Muscle of leg (tissue), 11 donors: ENCODE data around the gene PRKD1. TPM values are rescaled to one million over a fixed set of nuclear protein-coding genes. Genes with fewer than 3 reads are reported as not detected.

ENCODE experiments used
- DNase-seq: peaks from one replicate; pipeline ENCODE4 v3.0.0; 2013
- H3K27ac ChIP-seq: one replicate; pipeline ENCODE4 v1.5.1; 2013; ENCODE audit warnings: mild to moderate bottlenecking, low read length, control low read depth
- H3K27me3 ChIP-seq: one replicate; pipeline ENCODE4 v1.6.1; 2013; ENCODE audit warnings: low read length; ENCODE audit not compliant: control insufficient read depth, insufficient read depth
- H3K36me3 ChIP-seq: one replicate; pipeline ENCODE4 v1.6.1; 2013; ENCODE audit warnings: low read length; ENCODE audit not compliant: control insufficient read depth, insufficient read depth
- H3K4me1 ChIP-seq: one replicate; pipeline ENCODE4 v1.6.1; 2013; ENCODE audit warnings: low read length; ENCODE audit not compliant: control insufficient read depth, insufficient read depth
- H3K4me3 ChIP-seq: one replicate; pipeline ENCODE4 v1.5.1; 2013; ENCODE audit warnings: low read length, control low read depth
- H3K9me3 ChIP-seq: replicated peaks from 2 replicates; pipeline ENCODE4 v1.6.1; 2013; ENCODE audit warnings: low read depth, low read length; ENCODE audit not compliant: control insufficient read depth
- WGBS: methylation state at CpG from one replicate; pipeline ENCODE4 v1.1.5; 2013; ENCODE audit warnings: missing lambda C conversion rate; ENCODE audit not compliant: insufficient coverage; 5-methylcytosine and 5-hydroxymethylcytosine counted together
- polyA plus RNA-seq, 8 donors: library from polyadenylated mRNA; unstranded; fragments of 120-200 nt; gene quantifications; one replicate each; pipeline versions ENCODE4 v1.2.1 to v1.2.3, GENCODE V29; 2013; ENCODE audit warnings: inconsistent platforms in 1 of 8, low replicate concordance in 1 of 8; ENCODE audit not compliant: insufficient read length in 8 of 8, insufficient read depth in 1 of 8
- total RNA-seq: library from RNA; stranded (reverse); fragments of 120-200 nt; gene quantifications from one replicate; pipeline ENCODE4 v1.2.4, GENCODE V29; 2013

The PRKD1 gene
- total and polyA plus RNA-seq, 9 donors: 14.0 to 31.2 (median 22.4) TPM

GRCh38 chr14:29821242-29821641 is 106.4 kb downstream of the PRKD1 start:
- Histone ChIP-seq H3K36me3 (no peaks in the 10 kb centered on the region), H3K27me3 (no peaks in the 10 kb centered on the region), H3K4me3 (no peak overlapping the region), H3K27ac (no peak overlapping the region), H3K4me1 (no peaks in the 10 kb centered on the region), H3K9me3 (no peaks in the 10 kb centered on the region)
- no CpG with 5 or more reads among the region's 2 CpGs for WGBS
- no peak for DNase-seq

DNA sequence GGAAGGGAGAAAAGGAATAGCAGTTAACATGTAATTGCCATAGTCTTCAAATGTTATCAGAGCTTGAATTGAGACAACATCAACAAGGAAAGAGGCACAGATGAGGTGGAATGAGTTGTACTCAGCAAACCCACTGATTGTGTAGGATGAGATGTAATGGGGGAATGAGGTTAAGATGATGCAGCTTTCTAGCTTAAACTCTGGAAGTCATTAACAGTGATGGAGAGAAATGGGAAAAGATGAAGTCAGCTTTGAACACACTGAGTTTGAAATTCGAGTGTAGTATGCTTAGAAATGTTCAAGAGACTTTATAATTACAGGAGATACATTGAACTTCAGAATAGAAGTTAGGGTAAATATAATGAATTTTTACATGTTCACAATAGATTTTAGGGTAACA is 106.9 kb downstream of the PRKD1 start:
- no peaks in the 10 kb centered on the region for H3K27me3 ChIP-seq
- H3K9me3 ChIP-seq: no peaks in the 10 kb centered on the region
- no peaks in the 10 kb centered on the region for H3K36me3 ChIP-seq
- H3K4me3 ChIP-seq: no peak overlapping the region
- H3K27ac ChIP-seq: no peak overlapping the region
- H3K4me1 ChIP-seq: no peaks in the 10 kb centered on the region
- no peak for DNase-seq
- WGBS: no CpG with 5 or more reads among the region's 1 CpG

DNA sequence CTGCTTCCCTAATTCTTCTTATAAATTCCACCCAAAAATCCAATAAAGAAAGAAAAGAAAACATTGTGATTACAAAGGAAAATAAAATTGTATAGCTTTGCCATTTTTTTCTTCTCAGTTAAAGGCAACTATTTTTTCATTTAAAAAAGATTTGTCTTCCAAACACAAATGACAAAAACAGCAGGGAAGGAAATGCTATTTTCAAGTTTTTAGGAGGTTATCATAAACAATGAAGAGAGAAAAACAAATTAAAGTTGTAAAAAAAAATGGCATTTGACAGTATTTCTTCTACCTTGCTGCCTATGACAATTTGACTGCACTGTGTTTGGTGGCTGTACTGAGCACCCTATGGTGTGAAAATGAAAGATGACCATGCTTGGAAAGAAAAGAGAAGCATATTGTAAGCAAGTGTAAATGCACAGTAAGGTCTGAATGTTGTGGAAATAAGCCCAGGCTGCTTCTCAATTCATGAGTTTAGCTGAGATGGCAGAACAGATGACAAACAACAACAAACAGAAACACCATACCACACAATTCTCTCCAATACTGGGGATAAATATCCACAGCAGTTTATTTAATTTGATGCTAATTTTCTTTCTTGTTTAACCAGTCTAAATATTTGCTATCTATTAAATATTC is 109.8 kb downstream of the PRKD1 start:
- Histone ChIP-seq H3K36me3 (no peaks in the 10 kb centered on the region), H3K4me1 (no peaks in the 10 kb centered on the region), H3K9me3 (no peaks in the 10 kb centered on the region), H3K27me3 (no peaks in the 10 kb centered on the region), H3K27ac (no peak overlapping the region), H3K4me3 (no peak overlapping the region)
- no peak for DNase-seq

DNA sequence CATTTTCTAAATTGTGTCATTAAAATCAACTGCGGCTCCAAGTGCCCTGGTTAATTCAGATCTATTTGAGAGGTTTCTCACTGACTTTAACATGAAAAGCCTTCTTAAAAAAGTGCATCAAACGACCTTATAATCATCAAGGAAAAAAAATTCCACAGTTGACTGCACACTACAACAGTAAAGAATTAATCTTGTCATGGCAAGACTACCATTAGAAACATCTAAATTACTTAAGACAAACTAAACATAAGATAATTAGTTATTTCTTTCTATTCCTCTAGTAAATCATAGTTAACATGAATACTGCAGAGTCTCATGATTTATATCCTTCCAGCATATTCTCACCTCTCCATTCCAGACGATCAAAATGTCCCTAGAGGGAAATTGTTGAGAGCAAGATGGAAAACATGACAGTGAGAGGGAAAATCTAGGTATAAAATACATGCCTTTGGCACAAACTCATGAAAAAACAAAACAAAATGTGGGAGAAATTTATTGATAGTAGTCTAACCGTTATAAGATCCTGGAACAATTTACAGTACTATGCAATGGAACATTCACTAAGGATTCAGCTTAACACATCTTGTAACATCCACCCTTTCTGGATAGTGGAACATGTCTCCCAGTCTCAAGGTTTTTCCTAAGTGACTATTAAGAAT is 112.5 kb downstream of the PRKD1 start:
- H3K4me1 ChIP-seq: peaks cover 4% of the 10 kb centered on the region
- H3K4me3 ChIP-seq: no peak overlapping the region
- no peaks in the 10 kb centered on the region for H3K36me3 ChIP-seq
- no peaks in the 10 kb centered on the region for H3K9me3 ChIP-seq
- no CpG with 5 or more reads among the region's 4 CpGs for WGBS
- H3K27me3 ChIP-seq: no peaks in the 10 kb centered on the region
- no peak overlapping the region for H3K27ac ChIP-seq
- DNase-seq: peak; percentile 81

- Histone ChIP-seq H3K9me3 (no peaks in the 10 kb centered on the region), H3K27ac (no peak overlapping the region), H3K4me3 (no peak overlapping the region), H3K36me3 (no peaks in the 10 kb centered on the region), H3K4me1 (peaks cover 4% of the 10 kb centered on the region), H3K27me3 (no peaks in the 10 kb centered on the region)
- peak; percentile 88 for DNase-seq
- WGBS: 17% methylated on average over 3 of the region's 6 CpGs
These were observed 113.3 kb downstream of the PRKD1 start for GRCh38 chr14:29814156-29815015.

DNA sequence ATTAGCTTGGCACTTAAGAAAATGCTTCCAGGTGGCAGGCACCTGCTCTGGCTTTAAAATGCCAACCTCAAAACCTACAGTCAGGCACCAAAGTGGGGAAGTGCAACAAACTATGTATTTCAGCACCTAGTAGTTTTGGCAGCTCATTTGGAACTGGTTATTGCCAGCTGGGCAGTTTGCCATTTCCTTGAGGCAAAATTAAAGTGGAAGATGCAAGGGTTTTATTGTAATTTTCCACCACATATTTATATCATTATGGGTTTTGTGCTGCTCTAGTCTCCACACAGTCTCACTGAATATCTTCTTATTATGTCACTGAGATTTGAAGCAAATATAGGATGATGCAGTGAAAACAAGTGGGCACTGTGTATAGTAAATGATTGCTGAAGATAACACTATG is 117.0 kb downstream of the PRKD1 start:
- Histone ChIP-seq H3K27ac (no peak overlapping the region), H3K4me3 (no peak overlapping the region), H3K27me3 (no peaks in the 10 kb centered on the region), H3K36me3 (no peaks in the 10 kb centered on the region), H3K9me3 (no peaks in the 10 kb centered on the region), H3K4me1 (peaks cover 4% of the 10 kb centered on the region)
- peak; percentile 49 for DNase-seq

GRCh38 chr14:29810064-29810463 is 117.6 kb downstream of the PRKD1 start:
- 93% methylated on average over 2 of the region's 3 CpGs for WGBS
- H3K4me1 ChIP-seq: peaks cover 4% of the 10 kb centered on the region
- no peak for DNase-seq
- H3K36me3 ChIP-seq: no peaks in the 10 kb centered on the region
- no peaks in the 10 kb centered on the region for H3K27me3 ChIP-seq
- H3K27ac ChIP-seq: no peak overlapping the region
- H3K9me3 ChIP-seq: no peaks in the 10 kb centered on the region
- no peak overlapping the region for H3K4me3 ChIP-seq

GRCh38 chr14:29806124-29806517 is 121.5 kb downstream of the PRKD1 start:
- Histone ChIP-seq H3K4me1 (peaks cover under 1% of the 10 kb centered on the region), H3K27me3 (no peaks in the 10 kb centered on the region), H3K4me3 (no peak overlapping the region), H3K36me3 (no peaks in the 10 kb centered on the region), H3K27ac (no peak overlapping the region), H3K9me3 (no peaks in the 10 kb centered on the region)
- no CpG with 5 or more reads among the region's 1 CpG for WGBS
- no peak for DNase-seq

- Histone ChIP-seq H3K36me3 (no peaks in the 10 kb centered on the region), H3K4me3 (no peak overlapping the region), H3K4me1 (no peaks in the 10 kb centered on the region), H3K27me3 (no peaks in the 10 kb centered on the region), H3K9me3 (no peaks in the 10 kb centered on the region), H3K27ac (no peak overlapping the region)
- peak; percentile 66 for DNase-seq
- no CpG with 5 or more reads among the region's 4 CpGs for WGBS
These were observed 122.1 kb downstream of the PRKD1 start for GRCh38 chr14:29805415-29806123.
